GM12891 (cell line): Measurements from ENCODE around the gene NXN. TPM values are rescaled to one million over a fixed set of nuclear protein-coding genes. Genes with fewer than 3 reads are reported as not detected.

ENCODE experiments used
- DNase-seq: peaks from one replicate; pipeline ENCODE4 v3.0.0; 2011; ENCODE audit warnings: low spot score; ENCODE audit not compliant: insufficient read length
- FAIRE-seq: peaks from 2 replicates; lab custom pipeline; 2011; peaks lifted over from hg19 to GRCh38; lab: Jason Lieb, UNC
- PAX5 ChIP-seq: IDR thresholded peaks from 2 replicates; pipeline ENCODE4 v1.6.1; 2011; ENCODE audit warnings: low read length, moderate library complexity, mild to moderate bottlenecking; ENCODE audit not compliant: insufficient read depth, severe bottlenecking
- POLR2A ChIP-seq: IDR thresholded peaks from 2 replicates; pipeline ENCODE4 v1.6.1; 2011; ENCODE audit warnings: low read depth, low read length, control low read depth
- POLR2AphosphoS5 ChIP-seq: IDR thresholded peaks from 2 replicates; pipeline ENCODE4 v1.6.1; 2011; ENCODE audit warnings: low read depth, low read length, control low read depth
- POU2F2 ChIP-seq: IDR thresholded peaks from 2 replicates; pipeline ENCODE4 v1.6.1; 2011; ENCODE audit warnings: low read depth, mild to moderate bottlenecking, control low read depth, low read length, moderate library complexity
- SPI1 ChIP-seq: IDR thresholded peaks from 2 replicates; pipeline ENCODE4 v1.6.1; 2011; ENCODE audit warnings: low read depth, low read length, control low read depth
- TAF1 ChIP-seq: IDR thresholded peaks from 2 replicates; pipeline ENCODE4 v1.6.1; 2011; ENCODE audit warnings: low read depth, low read length, control low read depth
- polyA plus RNA-seq: library from polyadenylated mRNA; unstranded; fragments of >200 nt; gene quantifications from one replicate; pipeline ENCODE4 v1.2.1, GENCODE V29; 2012; ENCODE audit warnings: low read depth, missing spikeins, inconsistent platforms; ENCODE audit not compliant: missing spikeins

NXN gene
- polyA plus RNA-seq: 0.26 TPM

GRCh38 chr17:979539-980405 lies at the start of gene NXN:
TSS of gene NXN (minus strand) at chr17:979776.
- DNase-seq (peak; percentile 92), FAIRE-seq (peak; percentile 90)
- TF ChIP-seq TAF1 (no peak), POLR2A (no peak), POLR2AphosphoS5 (no peak), SPI1 (no peak), POU2F2 (no peak), PAX5 (no peak)

GRCh38 chr17:1027044-1027443 lies 47.5 kb upstream of the NXN start:
- FAIRE-seq (no peak), DNase-seq (no peak)
- TF ChIP-seq POLR2AphosphoS5 (no peak), POLR2A (no peak), PAX5 (no peak), TAF1 (no peak), POU2F2 (no peak), SPI1 (no peak)

GRCh38 chr17:1026599-1026975 lies 47.0 kb upstream of the NXN start:
- no peak for DNase-seq
- no peak for TF ChIP-seq POLR2AphosphoS5
- no peak for TF ChIP-seq PAX5
- FAIRE-seq: no peak

GRCh38 chr17:1025733-1026598 lies 46.4 kb upstream of the NXN start:
- FAIRE-seq (no peak), DNase-seq (no peak)
- no peak for TF ChIP-seq SPI1
- no peak for TF ChIP-seq TAF1
- no peak for TF ChIP-seq POU2F2
- TF ChIP-seq POLR2AphosphoS5: no peak
- TF ChIP-seq POLR2A: no peak
- no peak for TF ChIP-seq PAX5

GRCh38 chr17:1024076-1024475 lies 44.5 kb upstream of the NXN start:
- TF ChIP-seq TAF1: no peak
- no peak for TF ChIP-seq PAX5
- TF ChIP-seq POU2F2: no peak
- TF ChIP-seq POLR2A: no peak
- no peak for TF ChIP-seq POLR2AphosphoS5
- no peak for TF ChIP-seq SPI1
- no peak for DNase-seq
- FAIRE-seq: no peak

GRCh38 chr17:1022278-1023024 lies 42.9 kb upstream of the NXN start:
- no peak for DNase-seq
- FAIRE-seq: no peak
- no peak for TF ChIP-seq POU2F2
- TF ChIP-seq PAX5: no peak
- no peak for TF ChIP-seq TAF1
- TF ChIP-seq POLR2AphosphoS5: no peak
- no peak for TF ChIP-seq SPI1
- no peak for TF ChIP-seq POLR2A

GRCh38 chr17:1021147-1021546 lies 41.6 kb upstream of the NXN start:
- FAIRE-seq (no peak), DNase-seq (no peak)
- no peak for TF ChIP-seq POLR2A
- TF ChIP-seq POLR2AphosphoS5: no peak
- TF ChIP-seq TAF1: no peak
- no peak for TF ChIP-seq PAX5
- TF ChIP-seq SPI1: no peak

- FAIRE-seq: no peak
- no peak for DNase-seq
- TF ChIP-seq POLR2AphosphoS5: no peak
- no peak for TF ChIP-seq PAX5
- TF ChIP-seq TAF1: no peak
- no peak for TF ChIP-seq SPI1
- TF ChIP-seq POLR2A: no peak
- no peak for TF ChIP-seq POU2F2
Observed at GRCh38 chr17:1019451-1019850, 39.9 kb upstream of the NXN start.
